ENCODE data around the gene OR8A1. TPM values are rescaled to one million over a fixed set of nuclear protein-coding genes. Genes with fewer than 3 reads are reported as not detected.

The OR8A1 gene
- total RNA-seq, 2 experiments from 2014 or later, result not detected

- Histone ChIP-seq H3K27ac (ENCODE audit: low read depth, low read length, poor library complexity, severe bottlenecking) (no peak within 1 kb of the TSS), H3K4me1 (ENCODE audit: insufficient read depth, low read length, poor library complexity, severe bottlenecking) (no peaks in the 10 kb centered on the region), H3K4me3 (ENCODE audit: low read depth, low read length, poor library complexity, severe bottlenecking) (no peak within 1 kb of the TSS), H3K9me3 (ENCODE audit: low read length) (no peaks in the 10 kb centered on the region), H3K36me3 (ENCODE audit: insufficient read depth, low read length) (no peaks in the 10 kb centered on the region), H4K20me1 (ENCODE audit: insufficient read depth, low read length) (no peaks in the 10 kb centered on the region), H3K79me2 (ENCODE audit: insufficient read depth, low read depth, low read length) (no peaks in the 10 kb centered on the region), H3K4me2 (ENCODE audit: low read length) (no peak within 1 kb of the TSS), H2AFZ (ENCODE audit: low read length) (no peak within 1 kb of the TSS), H3K9me2 (ENCODE audit: insufficient read depth, low read length) (no peaks in the 10 kb centered on the region)
- no peak for TF ChIP-seq CTCF (conservative IDR thresholded peaks at IDR 0.05; ENCODE audit: low read length)
- no peak for TF ChIP-seq EZH2phosphoT487 (IDR thresholded peaks at IDR 0.05; ENCODE audit: borderline replicate concordance, low read depth, low read length)
- DNase-seq (ENCODE audit: low spot score), result no peak
- BruUV-seq (replicated peaks), result no TSS peak
- intact Hi-C loops (cut with micrococcal nuclease; ENCODE audit: unreplicated experiment), result no loop called here
- ChIA-PET CTCF (ENCODE audit: unreplicated experiment) (interaction anchor here (0.6 kb wide), 1 partner anchor 543 kb away, joined by 5 read pairs; no protein-coding TSS in a partner anchor), POLR2A (interaction anchor here (1.3 kb wide), 1 partner anchor 11 kb away, joined by 5 read pairs; the partner anchor contains the start of gene TBRG1)
Observed at GRCh38 chr11:124611064-124611463, 41.3 kb downstream of the OR8A1 start, which contains the start of gene PANX3. Gene PANX3 (plus strand): TSS chr11:124611428. CDS start chr11:124611557, 129 bp downstream.

DNA sequence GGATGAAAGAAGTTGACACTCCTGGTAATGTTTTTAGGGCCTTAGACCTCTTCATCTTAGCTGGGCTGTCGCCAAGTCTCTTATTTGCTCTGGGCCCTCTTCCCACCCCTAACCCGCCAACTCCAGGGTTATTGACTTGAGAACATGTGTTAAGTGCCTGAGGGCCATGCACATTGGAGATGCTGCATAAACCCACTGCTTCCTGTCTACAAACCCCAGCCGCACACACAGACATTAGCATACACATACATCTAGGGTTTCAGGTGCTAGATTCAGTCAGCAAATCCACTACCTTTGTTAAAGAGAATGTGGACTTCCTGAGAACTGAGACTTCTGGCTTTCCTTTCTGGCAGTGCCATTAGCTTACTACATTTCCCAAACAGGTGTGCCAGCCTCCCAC lies 42.2 kb downstream of the OR8A1 start:
- DNase-seq (ENCODE audit: low spot score), result no peak
- intact Hi-C loops (cut with micrococcal nuclease; ENCODE audit: unreplicated experiment), result no loop called here
- Histone ChIP-seq H3K36me3 (ENCODE audit: insufficient read depth, low read length) (no peaks in the 10 kb centered on the region), H3K4me1 (ENCODE audit: insufficient read depth, low read length, poor library complexity, severe bottlenecking) (no peaks in the 10 kb centered on the region), H3K4me3 (ENCODE audit: low read depth, low read length, poor library complexity, severe bottlenecking) (no peak overlapping the region), H2AFZ (ENCODE audit: low read length) (no peak overlapping the region), H4K20me1 (ENCODE audit: insufficient read depth, low read length) (no peaks in the 10 kb centered on the region), H3K79me2 (ENCODE audit: insufficient read depth, low read depth, low read length) (no peaks in the 10 kb centered on the region), H3K4me2 (ENCODE audit: low read length) (no peak overlapping the region), H3K9me3 (ENCODE audit: low read length) (no peaks in the 10 kb centered on the region), H3K27ac (ENCODE audit: low read depth, low read length, poor library complexity, severe bottlenecking) (no peak overlapping the region), H3K9me2 (ENCODE audit: insufficient read depth, low read length) (no peaks in the 10 kb centered on the region)
- ChIA-PET CTCF (ENCODE audit: unreplicated experiment) (no interaction called here), POLR2A (interaction anchor here (1.3 kb wide), 1 partner anchor 10 kb away, joined by 5 read pairs; the partner anchor contains the start of gene TBRG1)
- TF ChIP-seq CTCF (conservative IDR thresholded peaks at IDR 0.05; ENCODE audit: low read length) (no peak), EZH2phosphoT487 (IDR thresholded peaks at IDR 0.05; ENCODE audit: borderline replicate concordance, low read depth, low read length) (no peak)
- no TSS peak for BruUV-seq (replicated peaks)

DNA sequence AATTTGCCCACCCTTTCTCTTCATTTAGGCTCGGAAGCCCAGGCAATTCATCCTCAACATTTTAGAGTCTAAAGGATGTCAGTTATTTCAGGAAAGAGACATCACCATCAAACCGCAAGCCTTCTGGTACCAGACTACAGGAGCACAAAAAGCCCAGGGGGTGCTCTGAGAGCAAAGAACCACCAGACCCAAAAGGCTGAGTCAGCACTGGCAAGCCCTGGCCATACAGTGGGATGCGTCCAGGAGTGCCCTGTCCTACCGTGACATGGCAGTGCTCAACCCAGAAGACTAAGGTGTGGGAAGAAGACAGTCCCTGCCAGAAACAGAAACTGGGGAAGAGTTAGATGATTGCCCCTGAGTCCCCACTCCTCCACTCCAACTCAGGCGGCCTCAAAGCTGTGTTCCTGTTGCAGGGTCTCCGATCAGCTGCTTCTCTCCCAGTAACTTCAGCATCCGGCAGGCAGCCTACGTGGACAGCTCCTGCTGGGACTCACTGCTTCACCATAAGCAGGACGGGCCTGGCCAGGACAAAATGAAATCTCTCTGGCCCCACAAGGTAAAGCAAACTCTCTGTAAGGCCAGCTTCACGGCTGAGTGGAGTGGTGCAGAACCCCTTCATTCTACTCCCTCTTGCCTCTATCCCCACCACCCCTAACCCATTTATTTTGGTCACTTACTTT lies 42.9 kb downstream of the OR8A1 start:
- no TSS peak for BruUV-seq (replicated peaks)
- Histone ChIP-seq H3K9me2 (ENCODE audit: insufficient read depth, low read length) (no peaks in the 10 kb centered on the region), H3K4me2 (ENCODE audit: low read length) (no peak overlapping the region), H4K20me1 (ENCODE audit: insufficient read depth, low read length) (no peaks in the 10 kb centered on the region), H3K9me3 (ENCODE audit: low read length) (no peaks in the 10 kb centered on the region), H3K4me1 (ENCODE audit: insufficient read depth, low read length, poor library complexity, severe bottlenecking) (no peaks in the 10 kb centered on the region), H3K36me3 (ENCODE audit: insufficient read depth, low read length) (no peaks in the 10 kb centered on the region), H3K79me2 (ENCODE audit: insufficient read depth, low read depth, low read length) (no peaks in the 10 kb centered on the region), H3K4me3 (ENCODE audit: low read depth, low read length, poor library complexity, severe bottlenecking) (no peak overlapping the region), H2AFZ (ENCODE audit: low read length) (no peak overlapping the region), H3K27ac (ENCODE audit: low read depth, low read length, poor library complexity, severe bottlenecking) (no peak overlapping the region)
- ChIA-PET POLR2A (interaction anchor here (1.3 kb wide), 1 partner anchor 280 kb away, joined by 3 read pairs; no protein-coding TSS in a partner anchor), CTCF (ENCODE audit: unreplicated experiment) (no interaction called here)
- TF ChIP-seq EZH2phosphoT487 (IDR thresholded peaks at IDR 0.05; ENCODE audit: borderline replicate concordance, low read depth, low read length), result no peak
- no peak for TF ChIP-seq CTCF (conservative IDR thresholded peaks at IDR 0.05; ENCODE audit: low read length)
- intact Hi-C loops (cut with micrococcal nuclease; ENCODE audit: unreplicated experiment), result no loop called here
- no peak for DNase-seq (ENCODE audit: low spot score)
